ENCODE data around the gene MOB4.
A peak's percentile ranks its signal among the peaks of the same experiment; 100 is the strongest.

MOB4 gene

DNA sequence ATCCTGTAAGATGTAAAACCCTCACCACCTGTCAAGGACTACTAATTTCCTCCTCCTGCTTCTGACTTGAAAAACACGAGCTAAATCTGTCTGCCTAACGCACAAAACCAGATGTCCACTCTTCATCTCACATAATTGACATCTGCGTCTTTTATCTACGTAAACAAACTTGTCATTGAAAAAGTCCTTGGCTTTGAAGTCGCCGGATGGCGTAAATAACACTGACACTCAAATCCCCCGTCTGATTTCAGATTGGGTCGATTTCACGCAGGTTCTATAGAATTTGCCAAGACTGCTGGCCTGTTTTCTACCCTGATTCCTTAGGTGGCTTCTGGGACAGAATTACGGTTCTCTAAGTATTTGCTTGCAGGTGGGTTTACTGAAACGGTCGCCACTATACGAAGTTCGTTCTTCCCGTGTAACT is 539 bp upstream of the MOB4 start:
- Histone ChIP-seq H3K9ac (ENCODE audit: low read length) (peak overlapping the region; percentile 84), H3K4me3 (ENCODE audit: low read depth, low read length, poor library complexity, severe bottlenecking) (peak overlapping the region; percentile 84), H2AFZ (ENCODE audit: low read length) (0 out of 2 replicates have a peak overlapping the region, but pooled peaks have one; percentile 4), H3K9me2 (ENCODE audit: low read depth, low read length) (no peaks in the 10 kb centered on the region), H3F3A (ENCODE audit: insufficient read depth, low read length) (no peaks in the 10 kb centered on the region), H3K4me2 (ENCODE audit: low read length) (peak overlapping the region; percentile 84), H3K4me1 (ENCODE audit: insufficient read depth, low read length, severe bottlenecking) (peaks cover 31% of the 10 kb centered on the region), H3K27me3 (ENCODE audit: insufficient read depth, low read length) (no peaks in the 10 kb centered on the region), H4K20me1 (ENCODE audit: insufficient read depth, low read length) (no peaks in the 10 kb centered on the region), H3K36me3 (ENCODE audit: insufficient read depth, low read length) (peaks cover 4% of the 10 kb centered on the region), H3K79me2 (ENCODE audit: insufficient read depth, low read length) (peaks cover 46% of the 10 kb centered on the region), H3K9me3 (ENCODE audit: low read length) (no peaks in the 10 kb centered on the region), H3K27ac (ENCODE audit: low read depth, low read length, poor library complexity, severe bottlenecking) (peak overlapping the region; percentile 91)
- TF ChIP-seq EZH2 (IDR thresholded peaks at IDR 0.05; ENCODE audit: borderline replicate concordance, low read length): no peak
- no peak for TF ChIP-seq CTCF (IDR thresholded peaks at IDR 0.05; ENCODE audit: low read length)

DNA sequence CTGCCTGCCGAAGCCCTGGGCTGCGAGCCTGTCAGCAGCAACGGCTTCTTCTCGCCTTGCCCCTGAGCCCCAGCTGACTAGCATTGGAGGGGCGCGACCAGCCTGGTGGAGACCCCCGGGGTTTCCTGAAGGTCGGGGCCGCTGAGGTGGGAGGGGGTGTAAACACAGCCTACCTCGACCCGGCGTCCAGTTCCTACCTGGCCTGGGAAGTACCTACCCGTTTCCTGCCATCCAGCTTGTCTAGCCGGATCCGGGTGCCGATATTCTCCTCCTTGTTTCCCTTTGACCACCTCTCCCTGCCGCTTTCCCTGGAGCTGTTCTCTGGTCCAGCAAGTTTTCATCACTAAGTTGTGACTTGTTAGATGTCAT is 511 bp downstream of the MOB4 start:
- H3K27ac ChIP-seq (ENCODE audit: low read depth, low read length, poor library complexity, severe bottlenecking): peak overlapping the region; percentile 91
- H3K4me3 ChIP-seq (ENCODE audit: low read depth, low read length, poor library complexity, severe bottlenecking): peak overlapping the region; percentile 84

GRCh38 chr2:197517150-197517549 is 1.3 kb downstream of the MOB4 start:
- H4K20me1 ChIP-seq (ENCODE audit: insufficient read depth, low read length): no peaks in the 10 kb centered on the region
- no peak overlapping the region for H2AFZ ChIP-seq (ENCODE audit: low read length)
- H3K9me2 ChIP-seq (ENCODE audit: low read depth, low read length): no peaks in the 10 kb centered on the region
- H3K36me3 ChIP-seq (ENCODE audit: insufficient read depth, low read length): peaks cover 10% of the 10 kb centered on the region
- H3K27ac ChIP-seq (ENCODE audit: low read depth, low read length, poor library complexity, severe bottlenecking): peak overlapping the region; percentile 91
- peak overlapping the region; percentile 84 for H3K9ac ChIP-seq (ENCODE audit: low read length)
- H3K4me2 ChIP-seq (ENCODE audit: low read length): peak overlapping the region; percentile 82
- no peaks in the 10 kb centered on the region for H3K9me3 ChIP-seq (ENCODE audit: low read length)
- no peaks in the 10 kb centered on the region for H3K27me3 ChIP-seq (ENCODE audit: insufficient read depth, low read length)
- H3K4me1 ChIP-seq (ENCODE audit: insufficient read depth, low read length, severe bottlenecking): peaks cover 31% of the 10 kb centered on the region
- TF ChIP-seq CTCF (IDR thresholded peaks at IDR 0.05; ENCODE audit: low read length) (no peak), EZH2 (IDR thresholded peaks at IDR 0.05; ENCODE audit: borderline replicate concordance, low read length) (no peak)
- H3K4me3 ChIP-seq (ENCODE audit: low read depth, low read length, poor library complexity, severe bottlenecking): peak overlapping the region; percentile 84
- no peaks in the 10 kb centered on the region for H3F3A ChIP-seq (ENCODE audit: insufficient read depth, low read length)
- peaks cover 60% of the 10 kb centered on the region for H3K79me2 ChIP-seq (ENCODE audit: insufficient read depth, low read length)

More for the DNA sequence above, 511 bp downstream of the MOB4 start:
- no peaks in the 10 kb centered on the region for H3F3A ChIP-seq (ENCODE audit: insufficient read depth, low read length)
- H3K9ac ChIP-seq (ENCODE audit: low read length): peak overlapping the region; percentile 84
- H3K9me2 ChIP-seq (ENCODE audit: low read depth, low read length): no peaks in the 10 kb centered on the region
- H3K79me2 ChIP-seq (ENCODE audit: insufficient read depth, low read length): peaks cover 54% of the 10 kb centered on the region
- peaks cover 10% of the 10 kb centered on the region for H3K36me3 ChIP-seq (ENCODE audit: insufficient read depth, low read length)
- H2AFZ ChIP-seq (ENCODE audit: low read length): no peak overlapping the region
- peaks cover 31% of the 10 kb centered on the region for H3K4me1 ChIP-seq (ENCODE audit: insufficient read depth, low read length, severe bottlenecking)
- no peaks in the 10 kb centered on the region for H3K9me3 ChIP-seq (ENCODE audit: low read length)
- peak overlapping the region; percentile 82 for H3K4me2 ChIP-seq (ENCODE audit: low read length)
- TF ChIP-seq EZH2 (IDR thresholded peaks at IDR 0.05; ENCODE audit: borderline replicate concordance, low read length) (no peak), CTCF (IDR thresholded peaks at IDR 0.05; ENCODE audit: low read length) (no peak)
- no peaks in the 10 kb centered on the region for H4K20me1 ChIP-seq (ENCODE audit: insufficient read depth, low read length)
- H3K27me3 ChIP-seq (ENCODE audit: insufficient read depth, low read length): no peaks in the 10 kb centered on the region
